Caco-2 (cell line): ENCODE results near the gene MTA3. TPM values are rescaled to one million over a fixed set of nuclear protein-coding genes. Genes with fewer than 3 reads are reported as not detected.

Experiments
- BruUV-seq: library from RNA; stranded (reverse); fragments of 400-500 nt; replicated peaks from 2 replicates; lab custom pipeline; 2021; lab: Mats Ljungman, UMichigan
- CTCF ChIA-PET: fragments of 300-600 bp; sonication (Branson Sonifier 250); formaldehyde crosslinking; loops from one replicate; lab custom pipeline; 2022; ENCODE audit warnings: antibody characterized with exemption; lab: Charles Lee
- POLR2A ChIA-PET: fragments of 300-600 bp; sonication (Branson Sonifier 250); formaldehyde crosslinking; loops from one replicate; lab custom pipeline; 2022; ENCODE audit warnings: antibody characterized with exemption; lab: Charles Lee
- DNase-seq, 2 experiments: peaks; one replicate each; pipeline versions ENCODE4 v3.0.0 to v3.0.0-alpha.2; 2020 to 2022
- H3K27me3 ChIP-seq: replicated peaks from 2 replicates; pipeline ENCODE4 v1.6.0; 2011; ENCODE audit warnings: low read length; ENCODE audit not compliant: control insufficient read depth, insufficient read depth
- H3K36me3 ChIP-seq: 2 replicates; pipeline ENCODE4 v1.5.1; 2011; ENCODE audit warnings: low read length; ENCODE audit not compliant: control insufficient read depth, insufficient read depth
- H3K4me1 ChIP-seq: fragments of 250-450 bp; sonication (Bioruptor Pico); 2 replicates; pipeline ENCODE4 v1.5.1; 2020; ENCODE audit warnings: mild to moderate bottlenecking
- H3K4me3 ChIP-seq: 2 replicates; pipeline ENCODE4 v1.5.1; 2011; ENCODE audit warnings: low read depth, mild to moderate bottlenecking, control low read depth, low read length
- H3K9me3 ChIP-seq: fragments of 250-450 bp; sonication (Bioruptor Pico); 2 replicates; pipeline ENCODE4 v1.5.1; 2020; ENCODE audit warnings: mild to moderate bottlenecking, moderate library complexity
- H3K27ac Mint-ChIP-seq: one replicate; pipeline ENCODE4 v1.8.0; 2022; ENCODE audit warnings: mixed read lengths; ENCODE audit not compliant: unreplicated experiment
- H3K27me3 Mint-ChIP-seq: one replicate; pipeline ENCODE4 v1.8.0; 2022; ENCODE audit warnings: mixed read lengths; ENCODE audit not compliant: insufficient read depth, unreplicated experiment
- H3K36me3 Mint-ChIP-seq: one replicate; pipeline ENCODE4 v1.8.0; 2022; ENCODE audit warnings: mild to moderate bottlenecking, mixed read lengths; ENCODE audit not compliant: insufficient read depth, unreplicated experiment
- H3K4me1 Mint-ChIP-seq: one replicate; pipeline ENCODE4 v1.8.0; 2022; ENCODE audit warnings: low read depth, mixed read lengths; ENCODE audit not compliant: unreplicated experiment
- H3K4me3 Mint-ChIP-seq: one replicate; pipeline ENCODE4 v1.8.0; 2022; ENCODE audit warnings: mild to moderate bottlenecking, moderate library complexity, mixed read lengths; ENCODE audit not compliant: unreplicated experiment
- H3K9me3 Mint-ChIP-seq: one replicate; pipeline ENCODE4 v1.8.0; 2022; ENCODE audit warnings: mixed read lengths; ENCODE audit not compliant: unreplicated experiment
- intact Hi-C: fragments of 100-400 bp; cut with micrococcal nuclease; formaldehyde crosslinking; loops from one replicate; pipeline ENCODE4 v1.10.0; 2022; ENCODE audit not compliant: unreplicated experiment
- total RNA-seq: library from RNA; stranded (reverse); gene quantifications from 2 replicates; pipeline ENCODE4 v1.2.3, GENCODE V29; 2022
- TF ChIP-seq, protein P1 (sequence below), 2 experiments: fragments of 200-600 bp in 1 of 2; IDR thresholded peaks; 1 replicate in 1 of 2; 2 replicates in 1 of 2; pipeline versions ENCODE4 v1.5.1 to v1.8.0; 2011 to 2022; ENCODE audit warnings: antibody characterized with exemption in 1 of 2, control low read depth in 1 of 2, inconsistent platforms in 1 of 2, low read depth in 1 of 2, low read length in 1 of 2, mild to moderate bottlenecking in 1 of 2, moderate library complexity in 1 of 2; ENCODE audit not compliant: insufficient read depth in 1 of 2, severe bottlenecking in 1 of 2, unreplicated experiment in 1 of 2

Gene MTA3
- total RNA-seq, 1 experiment from 2014 or later: 85.7 TPM

GRCh38 chr2:42770288-42771131 is 202.1 kb downstream of the MTA3 start:
- Mint-ChIP-seq H3K4me1 (no peaks in the 10 kb centered on the region), H3K4me3 (no peak overlapping the region), H3K27me3 (no peaks in the 10 kb centered on the region), H3K36me3 (peaks cover 16% of the 10 kb centered on the region), H3K27ac (no peak overlapping the region), H3K9me3 (no peaks in the 10 kb centered on the region)
- intact Hi-C loops: no loop called here
- ChIA-PET CTCF (no interaction called here), POLR2A (no interaction called here)
- no peaks in the 10 kb centered on the region for H3K9me3 ChIP-seq
- TF ChIP-seq, protein P1, sequence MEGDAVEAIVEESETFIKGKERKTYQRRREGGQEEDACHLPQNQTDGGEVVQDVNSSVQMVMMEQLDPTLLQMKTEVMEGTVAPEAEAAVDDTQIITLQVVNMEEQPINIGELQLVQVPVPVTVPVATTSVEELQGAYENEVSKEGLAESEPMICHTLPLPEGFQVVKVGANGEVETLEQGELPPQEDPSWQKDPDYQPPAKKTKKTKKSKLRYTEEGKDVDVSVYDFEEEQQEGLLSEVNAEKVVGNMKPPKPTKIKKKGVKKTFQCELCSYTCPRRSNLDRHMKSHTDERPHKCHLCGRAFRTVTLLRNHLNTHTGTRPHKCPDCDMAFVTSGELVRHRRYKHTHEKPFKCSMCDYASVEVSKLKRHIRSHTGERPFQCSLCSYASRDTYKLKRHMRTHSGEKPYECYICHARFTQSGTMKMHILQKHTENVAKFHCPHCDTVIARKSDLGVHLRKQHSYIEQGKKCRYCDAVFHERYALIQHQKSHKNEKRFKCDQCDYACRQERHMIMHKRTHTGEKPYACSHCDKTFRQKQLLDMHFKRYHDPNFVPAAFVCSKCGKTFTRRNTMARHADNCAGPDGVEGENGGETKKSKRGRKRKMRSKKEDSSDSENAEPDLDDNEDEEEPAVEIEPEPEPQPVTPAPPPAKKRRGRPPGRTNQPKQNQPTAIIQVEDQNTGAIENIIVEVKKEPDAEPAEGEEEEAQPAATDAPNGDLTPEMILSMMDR (IDR thresholded peaks at IDR 0.05; ENCODE audit: insufficient read depth in 1 of 2, low read depth in 1 of 2, low read length in 1 of 2, severe bottlenecking in 1 of 2, unreplicated experiment in 1 of 2): peak; percentile 35 to 63
- peak in 1 of 2 experiments; percentile 53 for DNase-seq
- H3K4me3 ChIP-seq: no peak overlapping the region
- H3K4me1 ChIP-seq: no peaks in the 10 kb centered on the region
- BruUV-seq: no TSS peak
- H3K27me3 ChIP-seq: no peaks in the 10 kb centered on the region
- H3K36me3 ChIP-seq: no peaks in the 10 kb centered on the region

GRCh38 chr2:42771546-42772153 is 203.2 kb downstream of the MTA3 start:
- Histone ChIP-seq H3K27me3 (no peaks in the 10 kb centered on the region), H3K9me3 (no peaks in the 10 kb centered on the region), H3K36me3 (no peaks in the 10 kb centered on the region), H3K4me1 (no peaks in the 10 kb centered on the region), H3K4me3 (no peak overlapping the region)
- Mint-ChIP-seq H3K36me3 (peaks cover 16% of the 10 kb centered on the region), H3K4me3 (no peak overlapping the region), H3K4me1 (no peaks in the 10 kb centered on the region), H3K27ac (no peak overlapping the region), H3K9me3 (peaks cover under 1% of the 10 kb centered on the region), H3K27me3 (no peaks in the 10 kb centered on the region)
- TF ChIP-seq, protein P1 (IDR thresholded peaks at IDR 0.05; ENCODE audit: insufficient read depth in 1 of 2, low read depth in 1 of 2, low read length in 1 of 2, severe bottlenecking in 1 of 2, unreplicated experiment in 1 of 2): no peak
- intact Hi-C loops: no loop called here
- no TSS peak for BruUV-seq
- DNase-seq: no peak
- ChIA-PET POLR2A (no interaction called here), CTCF (no interaction called here)

DNA sequence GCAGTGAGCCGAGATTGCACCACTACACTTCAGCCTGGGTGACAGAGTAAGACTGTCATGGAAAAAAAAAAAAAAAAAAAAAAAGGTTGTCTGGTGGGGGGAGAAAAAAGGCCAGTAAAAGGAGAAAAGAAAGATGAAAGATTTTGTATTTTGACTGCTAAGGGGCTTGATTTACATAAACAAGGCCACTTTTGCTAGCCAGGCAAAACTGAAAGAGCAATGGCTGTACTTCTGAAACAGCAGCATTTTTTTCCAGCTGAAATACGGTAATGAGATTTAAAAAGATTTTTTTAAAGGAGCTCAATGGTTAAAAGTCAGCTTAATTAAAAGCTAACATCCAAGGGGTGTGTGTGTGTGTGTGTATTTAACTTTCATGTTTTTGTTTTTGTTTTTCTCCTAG is 206.8 kb downstream of the MTA3 start:
- H3K36me3 ChIP-seq: peaks cover 4% of the 10 kb centered on the region
- ChIA-PET CTCF (no interaction called here), POLR2A (no interaction called here)
- Mint-ChIP-seq H3K27me3 (no peaks in the 10 kb centered on the region), H3K4me1 (no peaks in the 10 kb centered on the region), H3K27ac (no peak overlapping the region), H3K36me3 (peaks cover 32% of the 10 kb centered on the region), H3K9me3 (peaks cover 15% of the 10 kb centered on the region), H3K4me3 (no peak overlapping the region)
- TF ChIP-seq, protein P1 (IDR thresholded peaks at IDR 0.05; ENCODE audit: insufficient read depth in 1 of 2, low read depth in 1 of 2, low read length in 1 of 2, severe bottlenecking in 1 of 2, unreplicated experiment in 1 of 2): no peak
- no peaks in the 10 kb centered on the region; the same call in 1 of the 2 replicates for H3K27me3 ChIP-seq
- H3K9me3 ChIP-seq: peaks cover 20% of the 10 kb centered on the region
- BruUV-seq: no TSS peak
- H3K4me3 ChIP-seq: no peak overlapping the region
- intact Hi-C loops: no loop called here
- peaks cover under 1% of the 10 kb centered on the region; the same call in 1 of the 2 replicates for H3K4me1 ChIP-seq
- no peak for DNase-seq
